ENCODE results near the gene PRKAR1B. TPM values are rescaled to one million over a fixed set of nuclear protein-coding genes. Genes with fewer than 3 reads are reported as not detected.

Gene PRKAR1B
- total RNA-seq, 1 experiment from 2014 or later: 43.3 TPM

GRCh38 chr7:503575-504111, 223.4 kb downstream of the PRKAR1B start:
- H3K79me2 ChIP-seq (ENCODE audit: insufficient read depth, low read length): no peaks in the 10 kb centered on the region
- Mint-ChIP-seq H3K27ac (peak overlapping the region; percentile 80 to 84 (median 83); a peak in 4 of 7 replicates), H3K36me3 (ENCODE audit: insufficient read depth in 1 of 3, low read depth in 3 of 3) (peaks cover 27 to 39% (median 38%) of the 10 kb centered on the region in 3 experiments; a peak in 6 of 7 replicates), H3K9me3 (no peaks in the 10 kb centered on the region; a peak in 1 of 5 replicates), H3K4me1 (no peaks in the 10 kb centered on the region), H3K4me3 (no peak overlapping the region), H3K27me3 (ENCODE audit: low read depth) (no peaks in the 10 kb centered on the region)
- WGBS (ENCODE audit: extremely low coverage, insufficient read length, low lambda C conversion rate): no CpG with 5 or more reads among the region's 20 CpGs
- H3K27ac ChIP-seq (ENCODE audit: insufficient read length, low read depth, low read length): no peak overlapping the region
- H3K4me1 ChIP-seq (ENCODE audit: insufficient read depth, low read length): no peaks in the 10 kb centered on the region
- H2BK120ac ChIP-seq (ENCODE audit: low read depth, low read length, poor library complexity, severe bottlenecking): no peak overlapping the region
- DNase-seq: no peak
- no peak overlapping the region for H4K8ac ChIP-seq (replicated peaks; ENCODE audit: insufficient read length, low read depth, low read length)
- H2BK5ac ChIP-seq (ENCODE audit: insufficient read length, low read length): no peak overlapping the region
- H3K14ac ChIP-seq (ENCODE audit: insufficient read depth, low read length): no peak overlapping the region; the same call in 1 of the 2 replicates
- H2AK5ac ChIP-seq (ENCODE audit: insufficient read length, low read length): no peak overlapping the region
- no peak overlapping the region for H3K56ac ChIP-seq (ENCODE audit: insufficient read length, low read depth, low read length)
- no peak overlapping the region for H2BK15ac ChIP-seq (ENCODE audit: low read depth, low read length)
- no peaks in the 10 kb centered on the region for H3K27me3 ChIP-seq (ENCODE audit: insufficient read depth, low read length)
- no peak overlapping the region for H3K4ac ChIP-seq (ENCODE audit: low read depth, low read length)
- H3K9me3 ChIP-seq (ENCODE audit: control insufficient read depth, low read depth, low read length): no peaks in the 10 kb centered on the region
- no peak overlapping the region for H4K91ac ChIP-seq (ENCODE audit: insufficient read length, low read depth, low read length)
- no peak overlapping the region for H2BK12ac ChIP-seq (ENCODE audit: insufficient read length, low read depth, low read length)
- no peak overlapping the region for H3K4me2 ChIP-seq (ENCODE audit: insufficient read depth, insufficient read length, low read length)
- H4K5ac ChIP-seq (ENCODE audit: insufficient read length, low read depth, low read length): no peak overlapping the region
- H3K9ac ChIP-seq (ENCODE audit: extremely low read depth, insufficient read length, low read length): no peak overlapping the region
- H3T11ph ChIP-seq (ENCODE audit: low read length): no peak overlapping the region
- H3K23me2 ChIP-seq (ENCODE audit: insufficient read length, low read depth, low read length, poor library complexity, severe bottlenecking): no peaks in the 10 kb centered on the region
- H3K18ac ChIP-seq (ENCODE audit: insufficient read length, low read depth, low read length): no peak overlapping the region
- H2BK20ac ChIP-seq (ENCODE audit: low read depth, low read length, poor library complexity, severe bottlenecking): no peak overlapping the region
- no peak for TF ChIP-seq CTCF (conservative IDR thresholded peaks at IDR 0.05)
- no peaks in the 10 kb centered on the region for H3K79me1 ChIP-seq (ENCODE audit: insufficient read depth, low read depth, low read length, poor library complexity, severe bottlenecking)
- no peaks in the 10 kb centered on the region for H4K20me1 ChIP-seq (ENCODE audit: control insufficient read depth, insufficient read depth, insufficient read length)
- H2AFZ ChIP-seq (ENCODE audit: low read length): no peak overlapping the region
- H3K23ac ChIP-seq (ENCODE audit: insufficient read length, low read depth, low read length): no peak overlapping the region
